HG03571 (cell line): Measurements from ENCODE around the gene FBXO21.
"Not testable (repeated sequence)": the region's sequence is repeated elsewhere in the genome, so short reads cannot be mapped to it uniquely, and the experiment has no call there.

Source experiments
- ATAC-seq: cut with Tn5 transposase; IDR thresholded peaks from one replicate; pipeline ENCODE4 v1.9.1; 2021; ENCODE audit not compliant: unreplicated experiment

FBXO21 gene, protein sequence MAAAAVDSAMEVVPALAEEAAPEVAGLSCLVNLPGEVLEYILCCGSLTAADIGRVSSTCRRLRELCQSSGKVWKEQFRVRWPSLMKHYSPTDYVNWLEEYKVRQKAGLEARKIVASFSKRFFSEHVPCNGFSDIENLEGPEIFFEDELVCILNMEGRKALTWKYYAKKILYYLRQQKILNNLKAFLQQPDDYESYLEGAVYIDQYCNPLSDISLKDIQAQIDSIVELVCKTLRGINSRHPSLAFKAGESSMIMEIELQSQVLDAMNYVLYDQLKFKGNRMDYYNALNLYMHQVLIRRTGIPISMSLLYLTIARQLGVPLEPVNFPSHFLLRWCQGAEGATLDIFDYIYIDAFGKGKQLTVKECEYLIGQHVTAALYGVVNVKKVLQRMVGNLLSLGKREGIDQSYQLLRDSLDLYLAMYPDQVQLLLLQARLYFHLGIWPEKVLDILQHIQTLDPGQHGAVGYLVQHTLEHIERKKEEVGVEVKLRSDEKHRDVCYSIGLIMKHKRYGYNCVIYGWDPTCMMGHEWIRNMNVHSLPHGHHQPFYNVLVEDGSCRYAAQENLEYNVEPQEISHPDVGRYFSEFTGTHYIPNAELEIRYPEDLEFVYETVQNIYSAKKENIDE

DNA sequence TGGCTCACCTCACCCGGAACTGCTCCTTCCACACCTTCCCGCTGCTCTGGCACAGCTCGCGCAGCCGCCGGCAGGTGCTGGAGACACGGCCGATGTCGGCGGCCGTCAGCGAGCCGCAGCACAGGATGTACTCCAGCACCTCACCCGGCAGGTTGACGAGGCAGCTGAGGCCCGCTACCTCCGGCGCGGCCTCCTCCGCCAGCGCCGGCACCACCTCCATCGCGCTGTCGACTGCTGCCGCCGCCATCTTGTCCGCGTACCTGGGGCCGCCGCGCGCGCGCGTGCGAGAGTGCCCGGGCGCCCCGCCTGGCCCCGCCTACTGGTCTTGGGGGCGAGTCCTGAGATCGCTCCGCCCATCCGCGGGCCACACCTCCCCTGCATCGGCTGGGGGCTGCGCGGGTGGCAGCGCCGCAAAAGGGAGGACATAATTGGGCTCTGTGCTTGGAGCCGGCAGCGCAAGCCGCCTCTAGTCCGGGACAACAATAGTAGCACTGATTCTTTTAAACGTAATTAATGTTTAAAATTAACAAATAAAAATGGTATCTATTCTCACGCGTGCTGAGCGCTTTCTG, at the start of gene FBXO21:
FBXO21 (minus strand) TSS at position 261 of the 572 bp plus-strand sequence; CDS start at position 247, 14 bp downstream.
- peak; percentile 91 for ATAC-seq

DNA sequence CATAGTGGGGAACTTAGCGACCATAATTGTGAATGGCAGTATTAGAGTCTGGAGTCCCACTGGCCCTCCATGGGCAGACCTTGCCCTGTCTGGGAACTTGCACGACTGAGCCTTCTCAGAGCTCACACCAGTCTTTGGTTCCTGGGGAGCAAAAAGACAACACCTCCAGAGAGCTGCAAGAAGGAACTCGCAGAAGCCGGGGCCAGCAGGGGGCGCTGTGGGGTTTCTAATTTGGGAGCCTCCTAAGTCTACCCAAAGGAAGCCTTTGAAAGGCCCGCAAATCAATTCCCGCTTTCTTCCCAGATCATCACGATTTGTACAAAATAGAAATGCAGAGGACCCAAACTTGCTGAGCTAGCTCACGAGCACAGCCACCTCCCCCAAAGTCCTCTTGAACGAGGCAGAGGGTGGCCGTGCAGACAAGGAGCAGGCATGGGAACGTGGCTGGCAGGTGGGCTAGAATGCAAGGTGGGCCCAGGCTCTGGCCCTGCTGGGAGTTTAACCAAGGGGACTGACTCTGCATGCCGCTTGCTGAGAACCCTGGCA, 46.3 kb upstream of the FBXO21 start:
- no peak for ATAC-seq

DNA sequence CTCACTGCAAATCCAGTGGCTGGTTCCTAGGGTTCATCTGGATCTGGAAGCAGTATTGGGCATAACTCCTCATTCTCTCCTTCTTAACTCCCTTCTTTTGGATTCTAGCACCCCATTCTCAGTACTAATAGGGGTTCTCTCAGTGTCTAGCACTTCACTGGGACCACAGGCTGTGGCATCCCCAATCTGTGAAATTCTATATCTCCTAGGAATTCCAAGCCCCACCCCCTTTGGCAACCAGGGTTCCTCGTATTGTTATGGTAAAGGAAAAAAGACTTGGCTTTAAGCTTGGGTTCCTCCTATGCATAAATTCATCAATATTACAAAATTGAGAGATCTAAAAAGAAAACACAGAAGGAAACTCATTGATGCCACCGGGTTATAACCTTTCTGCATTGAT, 45.0 kb upstream of the FBXO21 start:
- no peak for ATAC-seq

DNA sequence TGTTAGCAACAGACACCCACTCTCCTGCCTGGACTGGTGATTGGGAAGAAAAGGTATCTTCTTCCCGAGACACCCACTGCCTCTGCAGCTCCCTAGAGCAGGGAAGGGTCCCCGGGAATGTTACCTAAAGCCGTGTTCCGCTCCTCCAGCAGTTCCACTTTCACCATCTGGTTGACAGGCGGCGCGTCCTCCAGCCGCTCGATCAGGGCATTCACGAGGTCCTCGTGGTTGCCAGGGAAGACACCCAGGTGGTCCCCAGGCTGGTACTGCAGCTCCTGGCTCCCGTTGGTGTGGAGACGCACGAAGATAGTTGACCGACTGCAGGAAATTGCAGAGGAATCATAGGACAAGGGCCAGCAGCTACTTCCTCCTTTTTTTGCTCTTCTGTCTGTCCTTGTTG, 44.2 kb upstream of the FBXO21 start:
- ATAC-seq: no peak

DNA sequence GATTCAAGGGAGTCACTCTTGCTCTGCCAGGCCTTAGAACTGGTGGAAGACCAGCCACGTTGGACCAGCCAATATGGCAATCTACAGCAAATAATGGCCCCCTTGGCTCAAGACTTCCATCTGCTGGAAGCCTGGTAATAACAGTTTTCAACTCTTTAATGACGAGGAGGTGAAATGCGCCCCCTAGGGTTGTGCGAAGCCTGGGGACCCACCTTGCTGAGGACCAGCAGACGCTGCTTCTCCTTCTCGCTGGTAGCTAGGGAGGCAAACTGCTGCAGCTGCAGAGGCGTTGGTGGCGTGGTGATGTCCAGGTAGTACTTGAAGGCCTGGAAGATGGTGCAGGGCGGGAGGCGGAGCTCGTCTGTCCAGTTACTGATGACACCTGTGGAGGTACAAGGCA, 41.5 kb upstream of the FBXO21 start:
- ATAC-seq: no peak

DNA sequence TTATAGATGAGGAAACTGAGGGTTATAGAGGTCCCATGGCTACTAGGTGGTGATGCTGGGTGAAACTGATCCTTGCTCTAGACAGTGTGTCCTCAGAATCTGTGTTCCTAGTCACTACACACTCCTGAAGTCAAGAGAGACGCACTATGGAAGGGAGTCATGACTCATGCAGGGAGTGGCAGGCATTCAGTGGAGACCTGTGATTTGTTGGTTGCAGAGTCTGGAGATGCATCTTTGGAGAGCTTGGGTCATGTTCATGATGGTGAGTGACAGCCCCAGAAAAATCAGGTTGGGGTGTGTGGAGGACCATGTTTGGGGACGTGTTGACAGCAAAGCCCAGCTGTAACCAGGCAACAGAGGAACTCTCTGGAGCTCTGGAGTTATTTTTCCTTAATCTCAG, 38.0 kb upstream of the FBXO21 start:
- no peak for ATAC-seq

DNA sequence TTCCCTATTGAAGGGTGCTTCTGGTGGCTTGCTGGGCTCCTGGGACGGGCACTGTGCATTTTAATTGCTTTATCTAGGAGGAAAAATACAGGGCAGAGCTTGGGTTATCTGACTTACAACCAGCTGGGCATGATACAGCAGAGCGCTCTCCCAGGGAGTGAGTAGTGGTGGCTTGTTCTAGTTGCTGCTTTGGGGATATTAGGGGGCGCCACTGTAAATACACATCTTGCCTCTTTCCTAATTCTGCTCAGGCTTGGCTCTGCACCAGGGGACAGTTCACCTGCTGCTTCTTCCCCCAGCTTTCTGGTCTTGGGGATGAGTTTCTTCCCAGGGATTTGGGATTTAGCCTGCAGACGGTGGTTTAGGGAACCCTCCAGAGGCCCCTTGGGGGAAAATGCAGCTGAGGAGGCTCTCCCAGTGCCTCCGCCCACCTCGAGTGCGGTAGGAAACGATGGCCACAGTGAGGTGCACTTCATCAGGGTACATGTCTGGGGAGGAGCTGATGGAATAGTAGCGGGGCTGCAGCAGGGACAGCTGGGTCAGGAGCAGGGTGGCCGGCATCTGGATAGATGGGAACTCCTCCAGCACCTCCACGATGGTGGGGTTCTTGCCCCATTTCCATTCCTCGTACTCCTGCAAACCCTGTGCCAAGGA, 36.9 kb upstream of the FBXO21 start:
- no peak for ATAC-seq

DNA sequence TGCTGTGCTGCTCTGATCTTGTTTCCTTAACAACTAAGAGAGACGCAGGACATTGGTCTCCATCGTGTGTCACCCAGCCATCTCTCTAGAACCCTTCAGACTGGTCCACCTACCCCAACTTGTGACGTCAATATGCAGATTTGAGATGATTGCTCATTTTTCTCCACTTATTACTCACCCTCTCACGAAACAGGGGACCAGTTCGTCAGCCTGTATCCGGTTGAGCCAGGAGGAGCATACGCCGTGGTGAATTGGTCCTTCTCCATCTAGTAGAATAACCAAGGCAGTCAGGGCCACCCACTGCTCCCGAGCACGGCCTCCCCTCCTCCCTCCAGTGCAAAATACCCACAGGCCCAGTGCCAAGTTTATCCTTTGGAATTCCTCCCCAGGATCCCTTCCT, 36.2 kb upstream of the FBXO21 start:
- ATAC-seq: no peak

DNA sequence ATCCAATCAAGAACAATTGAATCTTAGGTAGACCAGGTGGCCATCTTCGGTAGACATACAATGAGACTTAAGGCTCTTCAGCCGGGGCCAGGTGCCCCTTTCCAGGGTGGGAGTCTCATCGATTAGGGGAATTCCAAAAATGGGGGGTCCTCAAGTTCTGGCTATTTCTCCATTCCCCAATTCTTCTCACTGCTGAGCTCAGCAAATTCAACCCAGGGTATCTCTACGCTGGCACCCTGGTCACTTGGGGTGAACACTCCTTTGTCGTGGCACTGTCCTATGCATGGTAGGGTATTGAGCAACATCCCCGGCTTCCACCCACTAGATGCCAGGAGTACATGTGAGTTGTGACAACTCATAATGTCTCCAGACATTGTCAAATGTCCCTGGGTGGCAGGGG, 34.9 kb upstream of the FBXO21 start:
- no peak for ATAC-seq

DNA sequence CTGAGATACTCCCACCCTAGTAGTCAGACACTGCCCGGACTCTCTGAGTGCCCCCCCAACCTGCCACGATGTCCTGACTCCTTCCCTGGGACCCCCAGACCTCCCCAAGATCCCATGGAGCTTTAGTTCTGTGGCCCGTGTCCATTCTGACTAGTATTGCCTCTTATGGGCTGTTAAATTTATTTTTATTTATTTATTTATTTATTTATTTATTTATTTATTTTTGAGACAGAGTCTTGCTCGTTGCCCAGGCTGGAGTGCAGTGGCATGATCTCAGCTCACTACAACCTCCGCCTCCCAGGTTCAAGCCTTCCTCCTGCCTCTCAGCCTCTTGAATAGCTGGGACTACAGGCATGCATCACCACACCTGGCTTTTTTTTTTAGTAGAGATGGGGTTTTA, 30.7 kb upstream of the FBXO21 start:
- ATAC-seq: not testable (repeated sequence)

DNA sequence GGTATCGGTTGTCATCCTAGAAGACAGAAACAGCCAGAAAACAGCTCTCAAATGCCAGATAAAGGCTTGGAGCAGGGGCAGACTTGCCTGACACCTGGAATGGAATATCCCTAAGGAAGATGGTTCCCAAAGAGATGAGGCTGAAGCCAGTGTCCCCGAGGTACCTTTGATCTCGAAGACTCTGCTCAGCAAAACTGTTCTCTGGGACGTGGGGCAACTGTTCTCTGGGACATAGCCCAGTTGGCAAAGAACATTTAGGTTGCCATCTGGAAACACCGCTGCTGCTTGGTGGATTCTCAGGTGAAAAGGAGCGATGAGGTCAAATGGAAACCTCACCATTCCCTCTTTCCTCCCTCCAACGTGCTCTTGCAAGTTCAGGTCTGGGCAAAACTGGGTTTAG, 27.9 kb upstream of the FBXO21 start:
- no peak for ATAC-seq

DNA sequence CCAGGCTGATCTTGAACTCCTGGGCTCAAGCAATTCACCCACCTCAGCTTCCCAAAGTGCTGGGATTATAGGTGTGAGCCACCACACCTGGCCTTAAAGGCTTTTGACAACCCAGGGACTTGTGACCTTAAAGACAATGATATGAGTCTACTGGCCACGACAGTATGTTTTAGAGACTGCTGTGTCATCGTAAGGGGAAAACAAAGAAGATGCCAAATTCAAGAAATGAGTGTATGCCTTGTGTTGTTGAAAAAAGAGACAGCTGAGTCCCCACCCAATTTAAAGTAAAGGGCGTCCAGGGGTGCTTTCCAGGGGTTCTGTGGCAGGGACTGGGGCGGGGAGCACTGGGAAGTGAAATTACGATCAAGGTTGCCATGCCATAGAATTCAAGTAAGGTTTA, 26.4 kb upstream of the FBXO21 start:
- ATAC-seq: no peak

DNA sequence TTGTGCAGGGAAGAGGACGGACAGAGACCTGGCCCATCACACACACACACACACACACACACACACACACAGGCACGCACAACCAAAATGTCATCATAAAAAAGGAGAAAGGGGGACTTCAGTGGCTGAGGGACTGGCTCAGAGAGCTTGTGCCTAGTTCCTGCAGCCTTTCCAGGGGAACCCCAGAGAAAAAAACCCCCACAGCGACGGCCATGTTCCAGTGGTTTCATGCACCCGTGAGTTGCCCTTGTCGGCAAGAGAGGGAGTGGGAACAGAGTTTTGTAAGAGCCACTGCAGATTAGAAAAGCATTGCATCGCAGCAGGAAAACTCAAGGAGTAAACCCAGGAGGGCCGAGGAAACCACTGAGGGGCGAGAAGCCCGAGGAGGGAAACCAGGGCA, 24.5 kb upstream of the FBXO21 start:
- no peak for ATAC-seq

DNA sequence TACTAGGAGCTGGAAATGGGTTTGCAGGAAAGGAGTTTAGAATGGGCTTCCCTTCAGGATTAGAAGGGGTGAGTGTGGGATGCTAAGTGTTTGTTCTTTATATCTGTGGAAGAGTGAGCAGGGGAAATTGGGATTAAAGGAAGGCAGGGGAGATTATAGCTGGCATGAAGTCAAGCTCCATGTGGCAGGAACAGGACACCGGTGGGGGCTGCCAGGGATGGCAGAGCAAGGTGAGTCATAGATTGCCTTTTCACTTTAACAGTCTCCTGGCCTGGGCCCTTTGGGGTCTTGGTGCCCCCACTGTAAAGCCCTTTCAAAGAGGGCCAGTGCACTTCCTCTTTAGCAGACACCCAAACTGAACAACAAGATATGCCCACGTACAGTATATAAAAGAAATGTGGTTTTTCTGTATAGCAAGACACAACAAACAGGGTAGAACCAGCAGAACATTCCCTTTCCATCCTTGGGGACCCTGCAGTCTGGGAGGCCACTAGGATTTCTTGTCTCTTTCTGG, 23.1 kb upstream of the FBXO21 start:
- ATAC-seq: no peak

DNA sequence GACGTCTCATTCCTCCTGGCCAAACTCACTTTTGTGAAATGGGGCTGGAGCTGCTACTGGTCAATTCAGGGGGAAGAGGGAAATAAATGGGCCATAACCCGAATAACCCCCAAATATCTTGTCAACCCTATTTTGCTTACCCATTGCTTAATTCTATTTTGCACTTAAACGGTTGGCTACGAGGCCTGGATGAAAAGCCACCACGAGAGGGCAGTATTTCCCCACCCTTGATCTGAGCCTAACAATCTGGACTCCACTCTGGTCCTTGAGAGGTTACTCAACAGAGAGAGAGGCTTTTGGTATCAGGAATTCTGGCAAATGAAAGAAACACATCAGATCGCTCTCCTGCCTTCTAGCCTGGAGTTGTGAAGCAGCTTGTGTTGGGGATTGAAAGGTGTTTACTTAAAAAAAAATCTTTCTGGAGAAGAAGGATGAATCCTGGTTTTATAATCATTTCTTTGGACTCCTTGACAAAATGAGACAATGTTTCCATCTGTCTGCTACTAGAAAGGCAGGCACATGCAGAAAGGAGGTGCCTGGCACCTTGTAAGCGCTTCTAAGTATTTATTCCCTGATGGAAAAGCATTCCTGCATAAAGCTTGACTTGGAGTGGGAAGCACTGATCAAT, 22.4 kb upstream of the FBXO21 start:
- ATAC-seq: no peak

DNA sequence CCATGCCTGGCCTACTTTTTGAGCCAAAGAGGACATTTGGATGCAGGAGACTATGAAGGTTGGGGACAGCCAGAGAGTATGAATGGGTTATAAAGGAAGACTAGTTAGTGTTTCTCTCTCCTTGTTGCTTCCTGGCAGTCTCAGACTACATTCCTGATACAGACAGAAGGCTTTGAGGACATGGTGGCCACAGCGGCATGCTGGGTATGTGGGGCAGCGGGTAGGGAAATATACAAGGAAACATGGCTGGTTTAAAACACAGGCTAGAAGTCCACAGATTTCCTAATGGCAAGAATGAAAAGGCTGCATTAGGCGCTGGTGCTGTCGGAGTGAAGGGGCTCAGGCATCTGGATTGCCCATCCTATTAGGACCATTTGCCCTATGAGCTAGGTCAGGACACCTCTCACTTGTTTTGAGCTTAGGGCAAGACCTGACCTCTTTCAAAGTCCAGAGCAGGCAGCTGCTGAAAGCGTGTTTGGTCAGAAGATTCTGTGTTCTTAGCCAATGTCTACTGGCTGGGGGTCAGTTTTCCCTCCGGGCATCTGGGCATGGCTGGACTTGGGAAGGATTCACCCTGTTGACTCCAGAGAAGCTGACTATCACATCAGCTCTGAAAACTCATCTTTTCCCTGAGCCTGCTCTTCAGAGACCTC, 20.1 kb upstream of the FBXO21 start:
- no peak for ATAC-seq

DNA sequence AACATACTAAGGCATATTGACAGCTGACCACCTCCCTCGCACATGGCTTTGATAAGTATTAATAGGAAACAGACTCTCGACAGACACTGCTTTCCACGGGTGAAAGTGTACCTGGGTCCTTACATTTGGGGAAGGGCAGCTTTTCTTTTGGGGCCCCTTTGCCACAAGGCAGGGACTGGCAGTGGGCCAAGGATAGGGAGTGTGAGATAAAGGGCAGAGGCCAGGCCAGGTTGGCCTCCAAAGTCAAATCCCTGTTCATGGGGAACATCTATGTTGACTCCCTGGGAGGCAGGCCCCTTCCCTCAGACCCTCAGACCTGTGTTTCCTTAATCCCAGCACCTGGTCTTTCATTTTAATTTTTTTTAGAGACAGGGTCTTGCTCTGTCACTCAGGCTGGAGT, 19.4 kb upstream of the FBXO21 start:
- no peak for ATAC-seq

DNA sequence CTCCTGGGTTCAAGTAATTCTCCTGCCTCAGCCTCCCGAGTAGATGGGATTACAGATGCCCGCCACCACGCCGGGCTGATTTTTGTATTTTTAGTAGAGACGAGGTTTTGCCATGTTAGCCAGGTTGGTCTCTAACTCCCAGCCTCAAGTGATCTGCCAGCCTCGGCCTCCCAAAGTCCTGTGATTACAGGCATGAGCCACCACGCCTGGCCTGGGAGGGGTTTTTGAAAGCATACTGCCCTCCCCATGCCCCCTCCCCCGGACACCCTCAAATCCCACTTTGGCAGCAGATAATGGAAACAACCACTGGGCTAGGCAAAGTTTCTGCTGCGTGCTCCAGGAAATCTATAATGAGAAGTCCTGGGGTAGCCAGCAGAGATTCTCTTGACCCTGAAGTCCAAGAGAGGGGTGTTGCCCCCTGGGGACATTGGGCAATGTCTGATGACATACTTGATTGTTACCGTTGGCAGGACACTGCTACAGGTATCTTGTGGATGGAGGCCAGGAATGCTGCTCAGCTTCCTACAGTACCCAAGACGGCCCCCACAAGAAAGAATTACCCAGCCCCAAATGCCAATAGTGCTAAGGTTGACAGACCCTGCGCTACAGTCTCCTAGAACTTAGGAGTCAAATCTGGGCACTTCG, 18.7 kb upstream of the FBXO21 start:
- ATAC-seq: no peak

DNA sequence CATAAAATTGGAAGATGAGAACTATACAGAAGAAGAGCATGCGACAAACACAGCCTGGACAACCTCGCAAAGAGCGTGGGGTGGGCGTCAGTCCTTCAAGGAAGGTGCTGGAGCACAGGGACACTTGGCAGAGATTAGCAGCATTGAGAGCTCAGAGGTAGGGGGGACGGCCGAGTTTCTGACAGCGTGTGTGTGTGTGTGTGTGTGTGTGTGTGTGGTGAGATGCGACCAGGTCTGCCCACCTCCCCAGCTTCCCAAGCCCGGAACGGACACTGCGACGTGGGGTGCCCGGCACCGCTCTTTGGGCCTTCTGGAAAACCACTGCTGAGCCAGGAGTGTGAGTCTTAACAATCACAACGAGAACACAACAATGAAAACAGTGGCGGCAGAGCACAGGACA, 17.9 kb upstream of the FBXO21 start:
- no peak for ATAC-seq

DNA sequence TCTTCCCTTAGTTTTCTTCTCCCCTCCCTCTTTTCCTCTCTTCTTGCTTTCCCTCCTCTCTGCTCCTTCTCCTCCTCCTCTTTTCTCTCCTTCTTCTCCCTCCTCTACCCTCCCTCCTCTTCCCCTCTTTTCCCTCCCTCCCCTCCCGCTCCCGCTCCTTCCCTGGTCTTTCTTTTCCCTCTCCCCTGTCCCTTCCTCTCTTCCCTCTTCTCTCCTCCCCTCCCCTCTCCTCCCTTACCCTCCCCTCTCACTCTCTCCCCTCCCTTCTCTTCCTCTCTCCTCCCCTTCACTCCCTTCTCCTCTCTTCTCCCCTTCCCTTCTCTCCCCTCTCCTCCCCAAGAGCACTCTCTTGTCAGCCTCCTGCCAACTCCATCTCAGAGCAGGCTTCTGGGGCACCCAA, 17.4 kb upstream of the FBXO21 start:
- ATAC-seq: no peak
